Prostate gland (tissue), 2 donors: ENCODE data around the gene STUM.

Experiments
- POLR2A ChIP-seq: fragments of 450-650 bp; IDR thresholded peaks from one replicate; pipeline ENCODE4 v1.6.1; 2016; ENCODE audit warnings: antibody characterized with exemption, mild to moderate bottlenecking
- POLR2AphosphoS5 ChIP-seq: sonication (generic); formaldehyde crosslinking; IDR thresholded peaks from one replicate; pipeline ENCODE4 v1.6.1; 2017; ENCODE audit warnings: antibody characterized with exemption
- TF ChIP-seq, protein P1 (sequence below), 4 experiments: fragments of 200-600 bp in 2 of 4; fragments of 450-650 bp in 2 of 4; sonication (generic) in 2 of 4; IDR thresholded peaks; 1 replicate in 3 of 4; 2 replicates in 1 of 4; pipeline ENCODE4 v1.5.1; 2016 to 2019; ENCODE audit warnings: antibody characterized with exemption in 4 of 4, mild to moderate bottlenecking in 2 of 4, moderate library complexity in 2 of 4

DNA sequence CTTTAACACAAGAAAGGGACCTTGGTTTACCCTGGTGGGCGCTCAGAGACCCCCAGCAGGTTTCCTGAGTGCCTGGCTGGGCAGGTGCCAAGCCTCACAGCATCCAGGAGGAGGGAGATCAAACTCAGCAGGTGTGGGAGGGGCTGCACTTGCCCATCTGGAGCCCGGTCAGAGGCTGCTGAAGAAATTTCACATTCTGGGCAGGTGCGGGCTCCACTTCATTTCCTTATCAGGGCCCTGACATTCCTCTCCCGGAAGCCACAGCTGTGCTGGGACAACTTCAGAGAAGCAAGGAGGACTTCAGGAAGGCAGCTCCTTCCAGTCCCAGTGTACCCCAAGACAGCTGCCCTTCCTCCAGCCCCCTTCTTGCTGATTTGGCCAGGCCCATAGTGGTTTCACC lies 107.6 kb downstream of the STUM start:
- TF ChIP-seq POLR2AphosphoS5 (no peak), POLR2A (no peak)
- TF ChIP-seq, protein P1, sequence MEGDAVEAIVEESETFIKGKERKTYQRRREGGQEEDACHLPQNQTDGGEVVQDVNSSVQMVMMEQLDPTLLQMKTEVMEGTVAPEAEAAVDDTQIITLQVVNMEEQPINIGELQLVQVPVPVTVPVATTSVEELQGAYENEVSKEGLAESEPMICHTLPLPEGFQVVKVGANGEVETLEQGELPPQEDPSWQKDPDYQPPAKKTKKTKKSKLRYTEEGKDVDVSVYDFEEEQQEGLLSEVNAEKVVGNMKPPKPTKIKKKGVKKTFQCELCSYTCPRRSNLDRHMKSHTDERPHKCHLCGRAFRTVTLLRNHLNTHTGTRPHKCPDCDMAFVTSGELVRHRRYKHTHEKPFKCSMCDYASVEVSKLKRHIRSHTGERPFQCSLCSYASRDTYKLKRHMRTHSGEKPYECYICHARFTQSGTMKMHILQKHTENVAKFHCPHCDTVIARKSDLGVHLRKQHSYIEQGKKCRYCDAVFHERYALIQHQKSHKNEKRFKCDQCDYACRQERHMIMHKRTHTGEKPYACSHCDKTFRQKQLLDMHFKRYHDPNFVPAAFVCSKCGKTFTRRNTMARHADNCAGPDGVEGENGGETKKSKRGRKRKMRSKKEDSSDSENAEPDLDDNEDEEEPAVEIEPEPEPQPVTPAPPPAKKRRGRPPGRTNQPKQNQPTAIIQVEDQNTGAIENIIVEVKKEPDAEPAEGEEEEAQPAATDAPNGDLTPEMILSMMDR (IDR thresholded peaks at IDR 0.05), result no peak
